Neural cell (in vitro differentiated cells): ENCODE results near the gene TUBE1.

Experiments
- EZH2 ChIP-seq: fragments of 200-600, 300-800 bp; shearing (Covaris generic), sonication (generic); IDR thresholded peaks from 2 replicates; pipeline ENCODE4 v1.6.1; 2014; ENCODE audit warnings: antibody characterized with exemption, low read length, borderline replicate concordance, mild to moderate bottlenecking; ENCODE audit not compliant: insufficient read depth, poor library complexity, severe bottlenecking
- POLR2AphosphoS5 ChIP-seq: IDR thresholded peaks from 2 replicates; pipeline ENCODE4 v1.6.1; 2012
- RAD21 ChIP-seq: fragments of 450-650 bp; conservative IDR thresholded peaks from 2 replicates; pipeline ENCODE4 v1.6.1; 2014; ENCODE audit warnings: antibody characterized with exemption, mild to moderate bottlenecking, moderate library complexity
- TF ChIP-seq, protein P1 (sequence below): fragments of 450-650 bp; IDR thresholded peaks from 2 replicates; pipeline ENCODE4 v1.5.1; 2014; ENCODE audit warnings: antibody characterized with exemption, mild to moderate bottlenecking, moderate library complexity; ENCODE audit not compliant: poor library complexity, severe bottlenecking

DNA sequence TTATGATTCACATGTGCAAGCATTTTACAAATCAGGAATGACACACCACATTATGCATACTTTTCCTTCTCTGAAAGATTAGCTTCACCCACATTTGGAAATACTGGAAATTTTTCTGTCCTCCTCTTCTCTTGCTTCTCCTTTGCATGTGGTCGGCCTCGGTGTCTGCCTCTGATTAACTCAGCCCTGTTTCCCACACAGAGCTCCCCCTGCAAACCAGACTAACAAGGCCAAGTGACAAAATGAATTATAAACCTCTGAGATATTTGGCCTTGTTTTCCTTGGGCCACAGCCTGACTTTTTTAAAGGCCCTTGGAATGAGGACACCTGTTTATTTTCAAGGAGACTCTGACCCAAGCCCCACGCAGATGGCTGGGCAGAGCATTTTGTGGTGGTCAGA, 42.4 kb downstream of the TUBE1 start:
- TF ChIP-seq, protein P1, sequence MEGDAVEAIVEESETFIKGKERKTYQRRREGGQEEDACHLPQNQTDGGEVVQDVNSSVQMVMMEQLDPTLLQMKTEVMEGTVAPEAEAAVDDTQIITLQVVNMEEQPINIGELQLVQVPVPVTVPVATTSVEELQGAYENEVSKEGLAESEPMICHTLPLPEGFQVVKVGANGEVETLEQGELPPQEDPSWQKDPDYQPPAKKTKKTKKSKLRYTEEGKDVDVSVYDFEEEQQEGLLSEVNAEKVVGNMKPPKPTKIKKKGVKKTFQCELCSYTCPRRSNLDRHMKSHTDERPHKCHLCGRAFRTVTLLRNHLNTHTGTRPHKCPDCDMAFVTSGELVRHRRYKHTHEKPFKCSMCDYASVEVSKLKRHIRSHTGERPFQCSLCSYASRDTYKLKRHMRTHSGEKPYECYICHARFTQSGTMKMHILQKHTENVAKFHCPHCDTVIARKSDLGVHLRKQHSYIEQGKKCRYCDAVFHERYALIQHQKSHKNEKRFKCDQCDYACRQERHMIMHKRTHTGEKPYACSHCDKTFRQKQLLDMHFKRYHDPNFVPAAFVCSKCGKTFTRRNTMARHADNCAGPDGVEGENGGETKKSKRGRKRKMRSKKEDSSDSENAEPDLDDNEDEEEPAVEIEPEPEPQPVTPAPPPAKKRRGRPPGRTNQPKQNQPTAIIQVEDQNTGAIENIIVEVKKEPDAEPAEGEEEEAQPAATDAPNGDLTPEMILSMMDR, result no peak
- TF ChIP-seq POLR2AphosphoS5 (no peak), RAD21 (no peak), EZH2 (no peak)
